Brain microvascular endothelial cell (primary cell): ENCODE data around the gene NRK.

Experiments used
- DNase-seq: peaks from one replicate; pipeline ENCODE4 v3.0.0-alpha.2; 2020
- H3K27ac ChIP-seq: fragments of 250-450 bp; sonication (Bioruptor Pico); 2 replicates; pipeline ENCODE4 v1.5.1; 2020; ENCODE audit warnings: mild to moderate bottlenecking, moderate library complexity
- H3K27me3 ChIP-seq: fragments of 250-450 bp; sonication (Bioruptor Pico); replicated peaks from 2 replicates; pipeline ENCODE4 v1.5.1; 2020; ENCODE audit warnings: mild to moderate bottlenecking
- H3K36me3 ChIP-seq: fragments of 250-450 bp; sonication (Bioruptor Pico); replicated peaks from 2 replicates; pipeline ENCODE4 v1.5.1; 2020; ENCODE audit warnings: mild to moderate bottlenecking
- H3K4me3 ChIP-seq: 2 replicates; pipeline ENCODE4 v1.5.1; 2011; ENCODE audit warnings: low read depth, mild to moderate bottlenecking, control low read depth, low read length, moderate library complexity
- in situ Hi-C: cut with HindIII; loops from 2 replicates; pipeline ENCODE4 v1.10.0; 2017; ENCODE audit warnings: low sequenced_read_pairs, low pct_ligation_motif_present
- TF ChIP-seq, protein P1 (sequence below): IDR thresholded peaks from 2 replicates; pipeline ENCODE4 v1.5.1; 2011; ENCODE audit warnings: low read depth, mild to moderate bottlenecking, moderate library complexity, low read length, control low read depth, inconsistent platforms; ENCODE audit errors: missing control alignments

The NRK gene

GRCh38 chrX:105910563-105911105 lies 88.3 kb downstream of the NRK start:
- no peaks in the 10 kb centered on the region for H3K27me3 ChIP-seq
- H3K4me3 ChIP-seq, result no peak overlapping the region
- in situ Hi-C loops, result no loop called here
- no peak overlapping the region for H3K27ac ChIP-seq
- no peaks in the 10 kb centered on the region for H3K36me3 ChIP-seq
- TF ChIP-seq, protein P1, sequence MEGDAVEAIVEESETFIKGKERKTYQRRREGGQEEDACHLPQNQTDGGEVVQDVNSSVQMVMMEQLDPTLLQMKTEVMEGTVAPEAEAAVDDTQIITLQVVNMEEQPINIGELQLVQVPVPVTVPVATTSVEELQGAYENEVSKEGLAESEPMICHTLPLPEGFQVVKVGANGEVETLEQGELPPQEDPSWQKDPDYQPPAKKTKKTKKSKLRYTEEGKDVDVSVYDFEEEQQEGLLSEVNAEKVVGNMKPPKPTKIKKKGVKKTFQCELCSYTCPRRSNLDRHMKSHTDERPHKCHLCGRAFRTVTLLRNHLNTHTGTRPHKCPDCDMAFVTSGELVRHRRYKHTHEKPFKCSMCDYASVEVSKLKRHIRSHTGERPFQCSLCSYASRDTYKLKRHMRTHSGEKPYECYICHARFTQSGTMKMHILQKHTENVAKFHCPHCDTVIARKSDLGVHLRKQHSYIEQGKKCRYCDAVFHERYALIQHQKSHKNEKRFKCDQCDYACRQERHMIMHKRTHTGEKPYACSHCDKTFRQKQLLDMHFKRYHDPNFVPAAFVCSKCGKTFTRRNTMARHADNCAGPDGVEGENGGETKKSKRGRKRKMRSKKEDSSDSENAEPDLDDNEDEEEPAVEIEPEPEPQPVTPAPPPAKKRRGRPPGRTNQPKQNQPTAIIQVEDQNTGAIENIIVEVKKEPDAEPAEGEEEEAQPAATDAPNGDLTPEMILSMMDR, result no peak
- no peak for DNase-seq

GRCh38 chrX:105945266-105945665 lies 122.9 kb downstream of the NRK start:
- Histone ChIP-seq H3K36me3 (no peaks in the 10 kb centered on the region), H3K27ac (no peak overlapping the region), H3K27me3 (no peaks in the 10 kb centered on the region), H3K4me3 (no peak overlapping the region)
- TF ChIP-seq, protein P1, result no peak
- in situ Hi-C loops, result no loop called here
- no peak for DNase-seq

- TF ChIP-seq, protein P1, result no peak
- DNase-seq, result no peak
- Histone ChIP-seq H3K4me3 (no peak overlapping the region), H3K36me3 (no peaks in the 10 kb centered on the region), H3K27ac (no peak overlapping the region), H3K27me3 (no peaks in the 10 kb centered on the region)
- in situ Hi-C loops, result no loop called here
These were observed 147.1 kb downstream of the NRK start for GRCh38 chrX:105969487-105969886.

DNA sequence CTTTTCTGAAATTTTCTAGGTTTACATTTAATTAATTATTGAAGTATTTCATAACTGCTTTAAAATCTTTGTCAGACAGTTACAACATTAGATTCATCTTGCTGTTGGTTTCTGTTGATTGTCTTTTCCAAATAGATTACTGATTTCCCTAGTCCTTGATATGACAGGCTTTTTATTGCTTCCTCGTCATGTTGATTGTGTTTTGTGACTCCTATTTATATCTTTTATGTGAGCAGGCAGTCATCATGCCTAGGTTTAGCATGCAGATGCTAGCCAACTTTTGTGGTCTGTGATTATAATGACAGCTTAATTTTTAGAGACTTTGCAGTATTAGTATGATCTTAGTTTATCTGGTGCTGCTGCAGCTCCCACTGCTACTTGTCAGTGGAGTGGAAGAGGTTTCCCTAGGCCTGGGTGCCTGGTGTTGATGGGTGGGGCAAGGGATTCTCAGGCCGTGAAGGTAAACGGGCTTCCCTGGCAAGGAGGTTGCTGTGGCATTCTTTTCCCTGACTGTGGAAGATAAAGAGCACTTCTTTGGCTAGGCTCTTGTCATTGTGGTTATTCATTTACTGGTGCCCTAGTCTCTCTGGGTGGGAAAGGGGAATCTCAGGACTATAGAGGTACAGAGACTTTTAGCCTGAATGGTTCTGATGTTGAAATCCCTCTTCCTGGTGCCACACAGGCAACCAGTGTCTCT lies 150.5 kb downstream of the NRK start:
- no peak for DNase-seq
- no peaks in the 10 kb centered on the region for H3K27me3 ChIP-seq
- no peak overlapping the region for H3K27ac ChIP-seq
- H3K4me3 ChIP-seq, result no peak overlapping the region
- H3K36me3 ChIP-seq, result no peaks in the 10 kb centered on the region
- TF ChIP-seq, protein P1, result no peak
- in situ Hi-C loops, result no loop called here

DNA sequence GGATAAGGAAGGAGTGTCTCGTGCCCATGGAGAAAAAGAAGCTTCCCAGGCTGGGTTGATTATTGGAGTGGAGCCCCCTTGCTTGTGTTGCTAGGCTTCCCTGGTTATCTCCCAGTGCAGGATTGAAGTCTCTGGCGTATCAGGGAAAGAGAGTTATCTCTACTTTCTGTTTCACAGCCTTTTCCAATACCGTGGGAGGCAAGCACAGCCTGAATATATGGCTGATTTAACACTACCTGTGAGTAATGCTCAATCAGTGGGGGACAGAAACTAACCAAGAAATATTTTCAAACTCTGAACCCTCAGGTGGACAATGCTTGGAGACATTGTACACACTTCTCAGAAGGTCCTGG lies 151.0 kb downstream of the NRK start:
- TF ChIP-seq, protein P1, result no peak
- no peak overlapping the region for H3K27ac ChIP-seq
- H3K36me3 ChIP-seq, result no peaks in the 10 kb centered on the region
- in situ Hi-C loops, result no loop called here
- H3K27me3 ChIP-seq, result no peaks in the 10 kb centered on the region
- no peak for DNase-seq
- no peak overlapping the region for H3K4me3 ChIP-seq

DNA sequence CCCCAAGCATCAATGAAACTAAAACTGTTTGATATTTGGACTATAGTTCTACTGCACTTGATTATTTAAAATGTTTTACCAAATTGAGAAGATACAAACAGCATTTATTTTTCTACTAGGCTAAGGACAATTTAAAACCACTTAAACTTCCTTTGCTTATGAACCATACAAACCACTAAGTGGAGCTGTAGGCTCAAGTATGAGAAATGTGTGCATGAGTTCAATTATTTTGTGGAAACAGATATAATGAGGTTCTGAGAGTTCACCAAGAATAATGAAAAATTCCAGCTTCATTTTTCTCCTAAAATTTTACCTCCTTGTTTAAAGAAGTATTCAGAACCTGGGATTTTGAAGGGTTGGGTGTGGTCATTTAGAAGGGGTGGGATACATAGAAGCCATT lies 153.0 kb downstream of the NRK start:
- DNase-seq, result no peak
- no peaks in the 10 kb centered on the region for H3K36me3 ChIP-seq
- no peaks in the 10 kb centered on the region for H3K27me3 ChIP-seq
- in situ Hi-C loops, result no loop called here
- TF ChIP-seq, protein P1, result peak; percentile 8
- H3K27ac ChIP-seq, result no peak overlapping the region
- no peak overlapping the region for H3K4me3 ChIP-seq
